Neural progenitor cell (in vitro differentiated cells): ENCODE results near the gene EMP1. TPM values are rescaled to one million over a fixed set of nuclear protein-coding genes. Genes with fewer than 3 reads are reported as not detected.

Experiments
- DNase-seq: peaks from one replicate; pipeline ENCODE4 v3.0.0-alpha.2; 2016; ENCODE audit warnings: low spot score
- H2AFZ ChIP-seq: fragments of 200-600 bp; sonication (generic); replicated peaks from 2 replicates; pipeline ENCODE4 v1.6.1; 2016; ENCODE audit warnings: antibody characterized with exemption
- H3F3A ChIP-seq: fragments of 200-600 bp; sonication (generic); 2 replicates; pipeline ENCODE4 v1.6.1; 2016; ENCODE audit warnings: antibody characterized with exemption, low read depth
- H3K27ac ChIP-seq: fragments of 200-600 bp; sonication (generic); 2 replicates; pipeline ENCODE4 v1.5.1; 2016; ENCODE audit warnings: mild to moderate bottlenecking
- H3K27me3 ChIP-seq: fragments of 200-600 bp; sonication (generic); 2 replicates; pipeline ENCODE4 v1.6.1; 2016; ENCODE audit warnings: mild to moderate bottlenecking, moderate library complexity
- H3K36me3 ChIP-seq: fragments of 200-600 bp; sonication (generic); 2 replicates; pipeline ENCODE4 v1.5.1; 2016
- H3K4me1 ChIP-seq: fragments of 200-600 bp; sonication (generic); 2 replicates; pipeline ENCODE4 v1.6.1; 2016; ENCODE audit warnings: mixed run types
- H3K4me2 ChIP-seq: fragments of 200-600 bp; sonication (generic); 2 replicates; pipeline ENCODE4 v1.6.1; 2016
- H3K4me3 ChIP-seq: fragments of 200-600 bp; sonication (generic); 2 replicates; pipeline ENCODE4 v1.5.1; 2016
- H3K79me2 ChIP-seq: fragments of 200-600 bp; sonication (generic); 2 replicates; pipeline ENCODE4 v1.6.1; 2016; ENCODE audit warnings: low read depth
- H3K9ac ChIP-seq: fragments of 200-600 bp; sonication (generic); 2 replicates; pipeline ENCODE4 v1.6.1; 2016
- H3K9me3 ChIP-seq: fragments of 200-600 bp; sonication (generic); 2 replicates; pipeline ENCODE4 v1.5.1; 2016; ENCODE audit warnings: low read depth
- H4K20me1 ChIP-seq: fragments of 200-600 bp; sonication (generic); 2 replicates; pipeline ENCODE4 v1.6.1; 2016; ENCODE audit warnings: low read depth
- H3K27ac Mint-ChIP-seq: 3 replicates; pipeline ENCODE4 v1.8.0; 2021; ENCODE audit warnings: mixed read lengths
- H3K27me3 Mint-ChIP-seq: 2 replicates; pipeline ENCODE4 v1.8.0; 2022; ENCODE audit warnings: low read depth, mild to moderate bottlenecking, inconsistent platforms, moderate library complexity, mixed read lengths; ENCODE audit not compliant: insufficient read depth
- H3K36me3 Mint-ChIP-seq: 3 replicates; pipeline ENCODE4 v1.8.0; 2021; ENCODE audit warnings: mixed read lengths
- H3K4me1 Mint-ChIP-seq: 3 replicates; pipeline ENCODE4 v1.8.0; 2021; ENCODE audit warnings: mixed read lengths
- H3K4me3 Mint-ChIP-seq: 3 replicates; pipeline ENCODE4 v1.8.0; 2021; ENCODE audit warnings: mild to moderate bottlenecking, moderate library complexity, mixed read lengths
- H3K9me3 Mint-ChIP-seq: 3 replicates; pipeline ENCODE4 v1.8.0; 2020; ENCODE audit warnings: mixed read lengths
- CTCF ChIP-seq: fragments of 200-600 bp; sonication (generic); IDR thresholded peaks from 2 replicates; pipeline ENCODE4 v1.5.1; 2017; ENCODE audit warnings: antibody characterized with exemption, mild to moderate bottlenecking
- EZH2 ChIP-seq: fragments of 200-600 bp; sonication (generic); IDR thresholded peaks from 2 replicates; pipeline ENCODE4 v1.6.1; 2017; ENCODE audit warnings: antibody characterized with exemption, mild to moderate bottlenecking, moderate library complexity
- EZH2phosphoT487 ChIP-seq: fragments of 200-600 bp; sonication (generic); IDR thresholded peaks from 2 replicates; pipeline ENCODE4 v1.6.1; 2017; ENCODE audit warnings: antibody characterized with exemption
- total RNA-seq: library from RNA; depleted of rRNA; stranded (reverse); fragments of >200 nt; gene quantifications from 2 replicates; pipeline ENCODE4 v1.2.3, GENCODE V29; 2015; ENCODE audit warnings: low replicate concordance

Gene EMP1
- total RNA-seq, 1 donor from 2014 or later = not detected

DNA sequence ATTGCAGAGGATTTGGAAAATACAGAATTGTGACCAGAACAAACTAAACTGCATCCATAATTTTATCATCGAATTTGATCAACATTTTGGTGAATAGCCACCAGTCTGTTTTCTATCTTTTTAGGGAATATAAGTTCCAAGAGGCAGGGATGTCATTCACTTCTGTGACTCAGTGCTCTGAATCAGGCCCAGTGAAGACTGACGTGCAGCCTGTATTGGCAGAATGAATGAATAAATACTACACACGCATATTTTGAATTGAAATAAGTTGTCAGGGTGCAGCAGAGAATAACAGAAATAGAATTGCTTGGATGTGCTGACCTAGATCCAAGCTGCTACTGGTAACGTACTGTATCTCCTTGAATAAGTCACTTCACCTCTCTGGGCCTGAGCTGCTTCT, 1.3 kb upstream of the EMP1 start:
- no peaks in the 10 kb centered on the region for H3K79me2 ChIP-seq
- peaks cover 59% of the 10 kb centered on the region for H3K4me1 Mint-ChIP-seq
- TF ChIP-seq EZH2 (no peak), CTCF (no peak), EZH2phosphoT487 (no peak)
- DNase-seq = no peak
- H4K20me1 ChIP-seq = no peaks in the 10 kb centered on the region
- H3K4me1 ChIP-seq = peaks cover 29% of the 10 kb centered on the region
- peaks cover 11% of the 10 kb centered on the region for H3K27me3 Mint-ChIP-seq
- no peaks in the 10 kb centered on the region for H3K36me3 ChIP-seq
- H3K36me3 Mint-ChIP-seq = no peaks in the 10 kb centered on the region
- no peak overlapping the region for H3K4me3 Mint-ChIP-seq
- H3K4me3 ChIP-seq = no peak overlapping the region
- H2AFZ ChIP-seq = no peak overlapping the region
- H3K4me2 ChIP-seq = no peak overlapping the region
- H3K9me3 Mint-ChIP-seq = peaks cover 2% of the 10 kb centered on the region
- H3K27ac ChIP-seq = no peak overlapping the region
- H3K9me3 ChIP-seq = no peaks in the 10 kb centered on the region
- no peaks in the 10 kb centered on the region for H3K27me3 ChIP-seq
- no peaks in the 10 kb centered on the region for H3F3A ChIP-seq
- H3K27ac Mint-ChIP-seq = no peak overlapping the region
- no peak overlapping the region for H3K9ac ChIP-seq

GRCh38 chr12:13195785-13196129, 769 bp upstream of the EMP1 start:
- Histone ChIP-seq H4K20me1 (no peaks in the 10 kb centered on the region), H3K9me3 (no peaks in the 10 kb centered on the region), H3K4me1 (peaks cover 29% of the 10 kb centered on the region), H3F3A (no peaks in the 10 kb centered on the region), H2AFZ (no peak overlapping the region), H3K27me3 (no peaks in the 10 kb centered on the region), H3K4me3 (no peak overlapping the region), H3K27ac (no peak overlapping the region), H3K9ac (no peak overlapping the region), H3K4me2 (no peak overlapping the region), H3K79me2 (no peaks in the 10 kb centered on the region), H3K36me3 (no peaks in the 10 kb centered on the region)
- peaks cover 2% of the 10 kb centered on the region for H3K9me3 Mint-ChIP-seq
- peaks cover 11% of the 10 kb centered on the region for H3K27me3 Mint-ChIP-seq
- TF ChIP-seq EZH2phosphoT487 (no peak), CTCF (no peak), EZH2 (no peak)
- no peak for DNase-seq
- H3K4me1 Mint-ChIP-seq = peaks cover 59% of the 10 kb centered on the region
- H3K36me3 Mint-ChIP-seq = no peaks in the 10 kb centered on the region
- peak overlapping the region; percentile 8 for H3K27ac Mint-ChIP-seq
- H3K4me3 Mint-ChIP-seq = no peak overlapping the region

- H4K20me1 ChIP-seq = no peaks in the 10 kb centered on the region
- no peaks in the 10 kb centered on the region for H3K27me3 ChIP-seq
- H3F3A ChIP-seq = no peaks in the 10 kb centered on the region
- peaks cover 29% of the 10 kb centered on the region for H3K4me1 ChIP-seq
- H3K9ac ChIP-seq = no peak overlapping the region
- H3K4me3 ChIP-seq = no peak overlapping the region
- Mint-ChIP-seq H3K9me3 (no peaks in the 10 kb centered on the region), H3K27ac (peak overlapping the region; percentile 8), H3K36me3 (no peaks in the 10 kb centered on the region), H3K4me1 (peaks cover 61% of the 10 kb centered on the region), H3K4me3 (peak overlapping the region; percentile 4), H3K27me3 (peaks cover 11% of the 10 kb centered on the region)
- no peaks in the 10 kb centered on the region for H3K9me3 ChIP-seq
- TF ChIP-seq EZH2 = no peak
- no peak for TF ChIP-seq EZH2phosphoT487
- TF ChIP-seq CTCF = no peak
- no peak overlapping the region for H3K4me2 ChIP-seq
- no peak overlapping the region for H3K27ac ChIP-seq
- no peaks in the 10 kb centered on the region for H3K36me3 ChIP-seq
- no peak for DNase-seq
- H2AFZ ChIP-seq = no peak overlapping the region
- no peaks in the 10 kb centered on the region for H3K79me2 ChIP-seq
These were observed 506 bp downstream of the EMP1 start for GRCh38 chr12:13197032-13197431.
